Esophagus muscularis mucosa (tissue), 4 donors: ENCODE data around the gene NTRK3. TPM values are rescaled to one million over a fixed set of nuclear protein-coding genes. Genes with fewer than 3 reads are reported as not detected.

Experiments used
- DNase-seq: peaks from one replicate; pipeline ENCODE4 v3.0.0-alpha.2; 2017; ENCODE audit errors: extremely low spot score
- H3K27ac ChIP-seq, 4 donors: fragments of 200-600 bp; sonication (generic); replicated peaks in 1 of 4; 1 replicate in 3 of 4; 2 replicates in 1 of 4; pipeline ENCODE4 v1.5.1; 2016 to 2019; ENCODE audit warnings: mild to moderate bottlenecking in 1 of 4
- H3K27me3 ChIP-seq, 4 donors: fragments of 200-600 bp; sonication (generic); one replicate each; pipeline versions ENCODE4 v1.5.1 to v1.6.0; 2016 to 2019
- H3K36me3 ChIP-seq, 4 donors: fragments of 200-600 bp; sonication (generic); one replicate each; pipeline ENCODE4 v1.5.1; 2016 to 2019
- H3K4me1 ChIP-seq, 4 donors: fragments of 200-600 bp; sonication (generic); one replicate each; pipeline ENCODE4 v1.5.1; 2016 to 2019
- H3K4me3 ChIP-seq, 4 donors: fragments of 200-600 bp; sonication (generic); 1 replicate in 2 of 4; 2 replicates in 2 of 4; pipeline ENCODE4 v1.5.1; 2016 to 2019; ENCODE audit warnings: mild to moderate bottlenecking in 4 of 4, moderate library complexity in 1 of 4
- H3K9me3 ChIP-seq, 4 donors: fragments of 200-600 bp; sonication (generic); 1 replicate in 3 of 4; 2 replicates in 1 of 4; pipeline ENCODE4 v1.5.1; 2016 to 2019
- EP300 ChIP-seq: sonication (generic); formaldehyde crosslinking; IDR thresholded peaks from one replicate; pipeline ENCODE4 v1.6.1; 2017; ENCODE audit warnings: antibody characterized with exemption
- POLR2A ChIP-seq: fragments of 450-650 bp; IDR thresholded peaks from one replicate; pipeline ENCODE4 v1.6.1; 2017; ENCODE audit warnings: antibody characterized with exemption, moderate library complexity, mild to moderate bottlenecking, low read depth
- POLR2AphosphoS5 ChIP-seq, 2 donors: sonication (generic); formaldehyde crosslinking; IDR thresholded peaks; one replicate each; pipeline ENCODE4 v1.6.1; 2017; ENCODE audit warnings: antibody characterized with exemption in 2 of 2
- WGBS: methylation state at CpG from one replicate; pipeline ENCODE4 v1.1.5; 2018; 5-methylcytosine and 5-hydroxymethylcytosine counted together
- intact Hi-C: fragments of 100-400 bp; cut with DNase I; formaldehyde crosslinking; loops from one replicate; pipeline ENCODE4 v1.15.1; 2023
- total RNA-seq, 4 donors: library from RNA; depleted of rRNA; stranded (reverse); fragments of >200 nt; gene quantifications; one replicate each; pipeline versions ENCODE4 v1.1.0 to v1.2.1, GENCODE V29; 2016
- TF ChIP-seq, protein P1 (sequence below), 3 experiments: fragments of 200-600 bp in 2 of 3; fragments of 450-650 bp in 1 of 3; sonication (generic) in 2 of 3; IDR thresholded peaks; one replicate each; pipeline ENCODE4 v1.5.1; 2017 to 2019; ENCODE audit warnings: antibody characterized with exemption in 3 of 3, mild to moderate bottlenecking in 2 of 3, moderate library complexity in 1 of 3

The NTRK3 gene
- total RNA-seq, 4 donors from 2014 or later = 1.7 to 6.3 (median 3.0) TPM

GRCh38 chr15:88011533-88011932 lies 245.0 kb downstream of the NTRK3 start:
- H3K4me1 ChIP-seq = peaks cover 4 to 24% (median 13%) of the 10 kb centered on the region in 4 donors
- 89% methylated on average over 4 of the region's 4 CpGs for WGBS
- H3K9me3 ChIP-seq = no peaks in the 10 kb centered on the region
- no peaks in the 10 kb centered on the region for H3K27me3 ChIP-seq
- no peak overlapping the region for H3K4me3 ChIP-seq
- H3K27ac ChIP-seq = no peak overlapping the region
- no peak for DNase-seq
- TF ChIP-seq, protein P1, sequence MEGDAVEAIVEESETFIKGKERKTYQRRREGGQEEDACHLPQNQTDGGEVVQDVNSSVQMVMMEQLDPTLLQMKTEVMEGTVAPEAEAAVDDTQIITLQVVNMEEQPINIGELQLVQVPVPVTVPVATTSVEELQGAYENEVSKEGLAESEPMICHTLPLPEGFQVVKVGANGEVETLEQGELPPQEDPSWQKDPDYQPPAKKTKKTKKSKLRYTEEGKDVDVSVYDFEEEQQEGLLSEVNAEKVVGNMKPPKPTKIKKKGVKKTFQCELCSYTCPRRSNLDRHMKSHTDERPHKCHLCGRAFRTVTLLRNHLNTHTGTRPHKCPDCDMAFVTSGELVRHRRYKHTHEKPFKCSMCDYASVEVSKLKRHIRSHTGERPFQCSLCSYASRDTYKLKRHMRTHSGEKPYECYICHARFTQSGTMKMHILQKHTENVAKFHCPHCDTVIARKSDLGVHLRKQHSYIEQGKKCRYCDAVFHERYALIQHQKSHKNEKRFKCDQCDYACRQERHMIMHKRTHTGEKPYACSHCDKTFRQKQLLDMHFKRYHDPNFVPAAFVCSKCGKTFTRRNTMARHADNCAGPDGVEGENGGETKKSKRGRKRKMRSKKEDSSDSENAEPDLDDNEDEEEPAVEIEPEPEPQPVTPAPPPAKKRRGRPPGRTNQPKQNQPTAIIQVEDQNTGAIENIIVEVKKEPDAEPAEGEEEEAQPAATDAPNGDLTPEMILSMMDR (IDR thresholded peaks at IDR 0.05) = no peak
- TF ChIP-seq POLR2AphosphoS5 (IDR thresholded peaks at IDR 0.05) = no peak
- no peak for TF ChIP-seq POLR2A
- TF ChIP-seq EP300 = no peak
- intact Hi-C loops = no loop called here
- no peaks in the 10 kb centered on the region for H3K36me3 ChIP-seq

DNA sequence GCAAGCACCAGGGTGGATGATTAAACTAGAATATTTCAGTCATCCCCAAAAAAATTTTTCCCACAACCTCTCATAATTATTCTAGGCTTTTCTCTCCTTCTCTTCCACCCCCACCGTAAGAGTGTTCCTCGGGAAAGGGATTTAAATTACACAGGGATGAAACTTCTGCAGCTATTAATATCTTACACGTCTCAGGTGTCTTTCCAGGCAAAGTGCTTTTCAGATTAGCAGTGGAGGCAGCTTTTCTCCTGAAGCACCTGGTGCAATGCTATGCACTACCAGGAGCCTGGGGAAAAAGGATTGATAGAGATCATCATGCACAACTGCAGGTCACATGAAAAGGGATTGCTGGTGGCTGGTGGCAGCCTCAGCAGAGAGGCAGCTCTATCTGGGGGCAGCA lies 250.4 kb downstream of the NTRK3 start:
- intact Hi-C loops = no loop called here
- no peak for TF ChIP-seq POLR2A
- no peak for TF ChIP-seq POLR2AphosphoS5 (IDR thresholded peaks at IDR 0.05)
- no peak for TF ChIP-seq EP300
- TF ChIP-seq, protein P1 (IDR thresholded peaks at IDR 0.05) = no peak

DNA sequence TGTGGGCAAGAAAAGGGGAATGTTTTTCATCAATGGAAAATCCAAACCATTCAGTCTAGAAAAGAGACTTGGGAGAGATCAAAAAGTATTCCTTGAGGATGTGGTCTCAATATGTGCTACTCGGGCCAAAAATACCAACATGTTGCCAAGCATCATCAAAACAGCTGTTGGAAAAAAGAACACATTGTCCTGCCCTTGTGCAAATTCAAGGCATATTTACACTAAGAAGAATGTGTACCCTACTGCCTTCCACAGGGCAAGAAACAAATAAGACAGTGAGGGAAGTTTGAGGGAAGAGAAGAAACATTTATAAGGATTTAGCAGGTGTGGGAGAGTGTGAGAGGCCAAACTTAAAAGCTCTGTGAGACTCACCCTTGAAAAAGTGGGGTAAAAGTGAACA lies 252.1 kb downstream of the NTRK3 start:
- Histone ChIP-seq H3K4me1 (peaks cover 0 to 4% (median 0%) of the 10 kb centered on the region in 4 donors), H3K4me3 (no peak overlapping the region), H3K27ac (no peak overlapping the region), H3K36me3 (no peaks in the 10 kb centered on the region), H3K9me3 (peaks cover 0 to 12% (median 6%) of the 10 kb centered on the region in 4 donors), H3K27me3 (no peaks in the 10 kb centered on the region)
- intact Hi-C loops = no loop called here
- TF ChIP-seq EP300 (no peak), POLR2AphosphoS5 (IDR thresholded peaks at IDR 0.05) (no peak), POLR2A (no peak)
- WGBS = 74% methylated on average over 1 of the region's 1 CpG
- no peak for DNase-seq

More for the DNA sequence above, 250.4 kb downstream of the NTRK3 start:
- no peak overlapping the region for H3K27ac ChIP-seq
- WGBS = 68% methylated on average over 3 of the region's 3 CpGs
- peaks cover 0 to 4% (median 0%) of the 10 kb centered on the region in 4 donors for H3K4me1 ChIP-seq
- peaks cover 0 to 6% (median 4%) of the 10 kb centered on the region in 4 donors for H3K9me3 ChIP-seq
- H3K27me3 ChIP-seq = no peaks in the 10 kb centered on the region
- no peak for DNase-seq
- no peaks in the 10 kb centered on the region for H3K36me3 ChIP-seq
- H3K4me3 ChIP-seq = no peak overlapping the region

GRCh38 chr15:88003541-88004327 lies 252.8 kb downstream of the NTRK3 start:
- Histone ChIP-seq H3K36me3 (no peaks in the 10 kb centered on the region), H3K4me1 (peaks cover 0 to 4% (median 0%) of the 10 kb centered on the region in 4 donors), H3K27ac (no peak overlapping the region), H3K27me3 (no peaks in the 10 kb centered on the region), H3K4me3 (no peak overlapping the region), H3K9me3 (peaks cover 0 to 12% (median 6%) of the 10 kb centered on the region in 4 donors)
- DNase-seq = no peak
- 93% methylated on average over 2 of the region's 2 CpGs for WGBS
- intact Hi-C loops = no loop called here
- TF ChIP-seq POLR2AphosphoS5 (IDR thresholded peaks at IDR 0.05) (no peak), EP300 (no peak), POLR2A (no peak)
- TF ChIP-seq, protein P1 (IDR thresholded peaks at IDR 0.05) = no peak

DNA sequence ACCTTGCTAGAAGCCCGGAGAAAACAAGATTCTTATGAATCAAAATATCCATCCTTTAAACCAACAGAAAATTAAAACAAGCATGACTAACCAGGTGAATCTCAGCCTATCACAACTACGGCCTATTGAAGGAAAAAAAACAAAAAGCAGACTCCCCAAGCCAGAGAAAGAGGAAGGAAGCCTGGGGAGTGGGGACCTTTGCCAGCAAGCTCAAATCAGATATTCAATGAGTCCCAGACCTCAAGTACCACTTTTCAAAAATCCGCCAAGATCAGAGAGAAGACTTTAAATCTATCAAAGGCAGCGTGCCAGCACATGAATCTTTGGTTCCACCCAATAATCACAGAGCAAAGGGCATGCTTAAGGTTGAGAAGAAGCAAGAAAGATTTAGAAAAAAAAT lies 253.8 kb downstream of the NTRK3 start:
- no peak overlapping the region for H3K27ac ChIP-seq
- DNase-seq = no peak
- no peaks in the 10 kb centered on the region for H3K36me3 ChIP-seq
- intact Hi-C loops = no loop called here
- no peaks in the 10 kb centered on the region for H3K27me3 ChIP-seq
- WGBS = 77% methylated on average over 4 of the region's 4 CpGs
- no peak for TF ChIP-seq POLR2A
- no peak for TF ChIP-seq POLR2AphosphoS5 (IDR thresholded peaks at IDR 0.05)
- no peak for TF ChIP-seq EP300
- TF ChIP-seq, protein P1 (IDR thresholded peaks at IDR 0.05) = no peak
- H3K4me3 ChIP-seq = no peak overlapping the region
- H3K4me1 ChIP-seq = peaks cover 0 to 4% (median 0%) of the 10 kb centered on the region in 4 donors
- H3K9me3 ChIP-seq = peaks cover 0 to 12% (median 6%) of the 10 kb centered on the region in 4 donors
